Activated gamma-delta T cell treated with Interleukin-2 at 50 U/mL for 16 hours (primary cell): ENCODE results near the gene NBEAL2.
"Not testable (repeated sequence)": the region's sequence is repeated elsewhere in the genome, so short reads cannot be mapped to it uniquely, and the experiment has no call there.

ENCODE experiments used
- DNase-seq: peaks from one replicate; pipeline ENCODE4 v3.0.0-alpha.2; 2020

The NBEAL2 gene

DNA sequence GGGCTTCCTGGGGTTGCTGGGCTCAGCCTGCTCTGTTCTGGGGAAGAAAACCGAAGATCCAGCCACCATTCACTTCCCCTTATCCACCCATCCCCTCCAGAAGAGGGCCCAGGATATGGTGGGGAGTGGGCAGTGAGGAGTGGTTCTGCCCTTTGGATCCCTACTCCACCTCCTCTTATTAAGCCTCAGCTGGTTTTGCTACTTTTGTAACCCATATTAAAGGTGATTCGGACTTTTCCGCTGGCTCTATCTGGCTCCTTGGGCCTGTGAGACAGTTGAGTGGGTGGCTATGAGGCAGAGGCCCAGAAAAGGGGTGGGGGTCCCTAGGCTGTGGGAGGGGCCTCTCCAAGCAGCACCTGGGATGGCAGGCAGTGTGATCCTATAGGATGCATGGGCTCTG lies 33.8 kb downstream of the NBEAL2 start:
- DNase-seq, result no peak

GRCh38 chr3:47014036-47014435 lies 34.6 kb downstream of the NBEAL2 start:
- no peak for DNase-seq

DNA sequence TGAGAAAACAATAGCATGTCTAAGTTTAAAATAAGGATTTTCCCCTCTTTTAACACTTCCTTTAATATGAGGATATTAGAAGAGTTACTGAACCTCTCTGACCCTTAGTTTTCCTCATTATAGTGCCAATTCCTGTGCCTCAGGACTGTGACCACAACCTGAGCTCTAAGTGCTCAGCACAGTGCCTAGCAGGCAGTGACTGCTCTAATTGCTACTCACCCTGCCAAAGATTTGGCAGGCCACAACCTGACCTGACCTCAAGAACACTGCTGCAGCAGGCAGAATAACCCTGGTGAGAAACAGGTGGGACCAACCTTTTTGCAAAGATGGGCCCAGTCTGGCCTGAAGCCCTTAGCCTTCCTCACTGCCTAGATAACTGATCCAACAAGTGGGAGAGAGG lies 35.7 kb downstream of the NBEAL2 start:
- DNase-seq, result no peak

DNA sequence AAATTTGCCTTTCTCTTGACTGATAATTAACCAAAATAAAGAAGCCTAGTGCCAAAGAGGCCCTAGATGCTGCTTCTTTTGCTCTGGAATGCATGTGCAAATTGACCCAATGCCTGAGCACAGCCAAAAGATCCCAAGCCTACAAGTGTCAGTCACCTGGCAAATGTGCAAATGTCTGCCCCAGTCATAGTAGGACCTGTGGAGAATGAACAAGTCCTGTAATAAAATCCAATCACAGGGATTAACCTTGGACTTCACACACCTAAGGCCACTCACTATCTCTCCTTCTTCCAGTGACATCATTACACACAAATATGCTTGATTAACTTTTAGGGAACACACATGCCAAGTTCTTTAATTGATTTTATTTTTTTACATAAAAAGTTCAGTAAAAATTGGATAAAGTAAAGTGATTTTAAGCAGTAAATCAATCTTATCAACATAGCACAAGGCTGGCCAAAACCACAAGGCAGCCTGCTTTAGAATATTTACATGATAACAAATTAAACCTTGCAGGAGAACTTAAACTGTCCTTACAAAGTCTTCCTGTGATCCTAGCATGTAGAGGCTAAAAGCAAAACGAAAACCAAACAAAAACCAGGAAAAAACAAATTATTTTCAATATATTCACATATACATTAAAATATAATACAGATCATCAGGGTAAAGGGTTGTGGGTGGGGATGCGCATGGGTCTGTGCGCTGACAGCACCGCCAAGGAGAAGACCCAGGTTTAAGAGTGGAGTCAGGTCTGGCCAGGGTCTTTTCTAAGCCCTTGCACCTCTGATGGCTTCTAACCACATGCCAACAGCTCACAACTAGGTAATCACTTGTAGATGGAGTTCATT lies 36.8 kb downstream of the NBEAL2 start:
- no peak for DNase-seq

DNA sequence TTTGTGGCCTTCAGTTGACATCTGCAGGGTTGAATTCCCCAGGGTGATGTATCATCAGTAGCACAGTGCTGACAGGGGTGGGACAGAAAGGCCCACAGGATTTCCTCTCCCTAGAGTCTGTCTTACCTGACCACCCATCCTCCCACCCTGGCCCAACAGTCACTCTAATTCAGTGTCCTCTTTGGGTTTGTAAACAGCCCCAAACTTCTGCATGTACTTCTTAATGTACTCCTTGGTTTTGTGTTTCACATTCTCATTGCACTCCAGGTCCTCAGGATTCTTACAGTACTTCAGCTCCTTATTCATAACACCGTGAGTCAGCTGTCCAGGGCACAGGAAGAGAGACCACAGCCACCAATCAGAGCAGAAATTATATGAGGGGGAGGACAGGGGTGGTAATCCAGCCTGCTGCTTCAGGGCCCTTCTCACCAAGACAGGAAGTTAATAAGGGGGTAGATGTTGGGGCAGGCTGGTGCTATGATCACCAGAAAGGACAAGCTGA lies 37.5 kb downstream of the NBEAL2 start:
- DNase-seq, result peak; percentile 51

DNA sequence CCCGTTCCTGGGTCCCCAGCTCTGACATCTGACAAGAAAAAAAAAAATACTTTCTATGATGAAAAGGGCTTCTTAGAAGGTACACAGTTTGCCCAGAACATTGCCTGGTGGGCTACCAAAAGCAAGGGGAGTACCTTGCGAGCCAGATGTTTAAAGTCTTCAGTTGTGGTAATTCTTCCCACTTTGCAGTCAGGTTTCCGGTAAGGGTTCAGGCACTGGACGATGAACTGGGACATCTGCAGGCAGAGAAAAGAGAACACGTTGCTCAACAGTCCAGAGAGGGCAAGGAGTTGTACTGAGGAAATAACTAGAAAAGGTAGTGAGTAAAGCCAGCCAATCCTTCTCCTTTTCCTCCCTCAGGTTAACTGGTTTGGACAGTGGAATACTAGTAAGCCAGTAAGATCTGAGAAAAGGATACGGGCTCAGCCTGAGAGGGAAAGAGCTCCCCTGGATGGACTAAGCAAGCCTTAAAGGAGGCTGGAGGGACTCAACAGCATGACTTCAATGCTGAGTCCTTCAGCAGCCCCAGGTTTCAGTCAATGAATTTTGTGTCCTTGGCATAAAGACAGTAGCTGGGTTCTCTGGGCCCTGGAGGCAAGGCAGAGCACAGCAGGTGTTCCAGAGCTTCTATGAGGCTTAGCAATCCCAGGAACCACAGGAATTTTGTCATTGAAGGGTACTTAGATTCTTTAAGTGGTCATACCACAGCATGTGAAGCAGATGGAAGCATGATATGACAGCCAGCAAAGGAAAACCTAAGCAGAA lies 38.2 kb downstream of the NBEAL2 start:
- no peak for DNase-seq

DNA sequence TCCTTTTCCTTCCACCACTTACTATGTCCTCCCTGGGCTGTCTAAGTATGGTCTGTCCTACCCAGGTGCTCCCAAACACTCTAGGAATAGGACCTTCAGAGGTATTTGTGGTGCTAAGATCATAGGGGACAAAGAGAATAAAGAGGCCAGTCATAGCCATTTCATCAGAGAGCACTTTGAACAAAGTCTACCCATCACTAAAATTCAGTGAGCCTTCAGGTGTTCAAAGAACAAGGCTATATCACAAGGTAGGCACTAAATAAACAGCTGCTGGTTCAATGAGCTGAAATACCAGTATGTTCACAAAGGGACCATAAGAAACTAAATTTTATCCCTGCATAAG lies 38.8 kb downstream of the NBEAL2 start:
- DNase-seq, result no peak

- no peak for DNase-seq
These were observed 39.7 kb downstream of the NBEAL2 start for GRCh38 chr3:47019201-47019600.

DNA sequence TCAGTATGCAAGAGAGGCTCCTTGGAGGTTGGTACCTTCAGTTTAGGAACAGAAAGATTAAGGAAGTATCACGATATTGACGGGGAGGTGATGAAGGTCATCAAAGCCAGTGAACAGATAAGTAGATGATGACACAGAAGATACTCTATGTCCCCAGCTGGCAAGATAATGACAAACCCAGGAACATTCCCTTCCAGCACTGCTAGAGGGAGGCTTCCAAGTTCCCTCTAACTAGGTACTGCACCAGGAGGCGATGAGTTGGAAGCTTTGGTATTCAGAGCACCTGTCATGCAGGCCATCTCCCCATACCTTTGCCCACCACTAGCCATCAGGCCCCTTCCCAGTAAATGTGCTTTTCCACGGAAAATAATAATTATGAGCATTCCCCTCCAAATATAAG lies 40.8 kb downstream of the NBEAL2 start:
- DNase-seq, result no peak

- DNase-seq, result no peak
These were observed 43.2 kb downstream of the NBEAL2 start for GRCh38 chr3:47022641-47023071.

- no peak for DNase-seq
These were observed 45.5 kb downstream of the NBEAL2 start for GRCh38 chr3:47024932-47025331.

GRCh38 chr3:47026432-47026831 lies 47.0 kb downstream of the NBEAL2 start:
- DNase-seq, result not testable (repeated sequence)

- DNase-seq, result no peak
These were observed 48.7 kb downstream of the NBEAL2 start for GRCh38 chr3:47028146-47028545.

DNA sequence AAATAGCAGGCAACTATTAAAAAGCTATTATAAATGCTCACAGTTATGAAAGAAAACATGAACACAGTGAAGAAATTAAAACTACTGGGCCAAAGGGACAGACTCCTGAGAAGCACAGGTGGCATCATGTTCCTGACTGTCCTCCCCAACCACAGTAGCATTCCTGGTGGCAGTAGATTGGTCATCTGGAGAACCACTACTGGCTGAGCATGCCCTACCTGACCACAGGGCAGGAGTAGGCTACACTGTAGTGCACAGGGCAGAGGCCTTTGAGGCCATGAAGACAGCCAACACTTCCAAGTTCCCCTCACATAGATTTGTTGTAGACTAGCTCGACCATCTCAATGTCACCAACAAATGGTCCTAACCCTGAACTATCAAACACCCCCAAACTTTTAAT lies 49.2 kb downstream of the NBEAL2 start:
- no peak for DNase-seq

GRCh38 chr3:47031041-47031440 lies 51.6 kb downstream of the NBEAL2 start:
- not testable (repeated sequence) for DNase-seq

- DNase-seq, result no peak
These were observed 55.5 kb downstream of the NBEAL2 start for GRCh38 chr3:47034868-47035489.

GRCh38 chr3:47035645-47036044 lies 56.2 kb downstream of the NBEAL2 start:
- DNase-seq, result no peak

DNA sequence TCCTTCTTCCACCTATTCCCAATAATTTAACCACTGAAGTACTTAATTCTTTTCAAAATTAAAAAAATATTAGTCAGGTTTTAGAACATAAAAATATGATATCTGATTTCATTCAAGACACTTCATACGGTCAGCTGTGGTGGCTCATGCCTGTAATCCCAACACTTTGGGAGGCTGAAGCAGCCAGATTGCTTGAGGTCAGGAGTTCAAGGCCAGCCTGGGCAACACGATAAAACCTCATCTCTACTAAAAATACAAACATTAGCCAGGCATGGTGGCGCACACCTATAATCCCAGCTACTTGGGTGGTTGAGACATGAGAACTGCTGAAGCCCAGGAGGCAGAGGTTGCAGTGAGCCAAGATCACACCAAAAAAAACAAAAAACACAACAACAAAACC lies 56.7 kb downstream of the NBEAL2 start:
- DNase-seq, result no peak

- not testable (repeated sequence) for DNase-seq
These were observed 57.8 kb downstream of the NBEAL2 start for GRCh38 chr3:47037302-47037701.

GRCh38 chr3:47041114-47041513 lies 61.6 kb downstream of the NBEAL2 start:
- no peak for DNase-seq

GRCh38 chr3:47042231-47042791 lies 62.8 kb downstream of the NBEAL2 start:
- DNase-seq, result no peak

- DNase-seq, result no peak
These were observed 67.6 kb downstream of the NBEAL2 start for GRCh38 chr3:47047069-47047468.

DNA sequence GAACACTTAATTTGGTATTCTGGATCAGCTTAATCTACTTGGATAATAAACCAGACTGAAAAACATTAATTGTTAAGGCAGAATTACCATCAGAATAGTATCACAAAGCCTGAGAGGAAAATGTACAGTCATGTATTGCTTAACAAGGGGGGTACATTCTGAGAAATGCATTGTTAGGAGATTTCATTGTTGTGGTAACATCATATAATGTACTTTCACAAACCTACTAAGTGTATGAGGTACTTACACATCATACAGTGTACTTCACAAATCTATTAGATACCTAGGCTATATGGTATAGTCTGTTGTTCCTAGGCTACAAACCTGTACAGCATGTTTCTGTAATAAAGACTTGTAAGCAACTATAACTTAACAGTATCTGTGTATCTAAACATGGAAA lies 68.2 kb downstream of the NBEAL2 start:
- DNase-seq, result no peak
